GM21529 (cell line): ENCODE data around the gene NCKAP5.

Experiments used
- ATAC-seq: cut with Tn5 transposase; IDR thresholded peaks from one replicate; pipeline ENCODE4 v1.9.1; 2021; ENCODE audit not compliant: unreplicated experiment

The NCKAP5 gene

GRCh38 chr2:133409581-133410285 lies 158.5 kb downstream of the NCKAP5 start:
- no peak for ATAC-seq

DNA sequence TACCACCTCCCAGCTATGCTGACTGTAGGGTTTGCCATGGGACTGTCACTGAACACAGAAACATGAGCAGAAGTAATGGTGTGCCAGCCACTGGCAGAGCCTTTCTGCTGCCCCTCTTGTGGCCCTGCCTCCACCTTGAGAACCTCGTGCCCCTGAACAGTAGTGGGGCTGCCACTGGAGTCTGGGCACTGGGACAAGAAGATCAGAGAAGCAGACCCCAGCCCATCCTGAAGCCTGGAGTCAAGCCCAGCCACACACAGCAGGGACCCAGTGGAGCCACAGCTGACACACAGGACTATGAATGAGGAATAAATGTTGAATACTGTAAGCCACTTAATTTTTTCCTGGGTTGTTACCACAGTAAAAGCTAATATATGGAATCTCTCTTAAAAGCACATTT lies 159.6 kb downstream of the NCKAP5 start:
- no peak for ATAC-seq

DNA sequence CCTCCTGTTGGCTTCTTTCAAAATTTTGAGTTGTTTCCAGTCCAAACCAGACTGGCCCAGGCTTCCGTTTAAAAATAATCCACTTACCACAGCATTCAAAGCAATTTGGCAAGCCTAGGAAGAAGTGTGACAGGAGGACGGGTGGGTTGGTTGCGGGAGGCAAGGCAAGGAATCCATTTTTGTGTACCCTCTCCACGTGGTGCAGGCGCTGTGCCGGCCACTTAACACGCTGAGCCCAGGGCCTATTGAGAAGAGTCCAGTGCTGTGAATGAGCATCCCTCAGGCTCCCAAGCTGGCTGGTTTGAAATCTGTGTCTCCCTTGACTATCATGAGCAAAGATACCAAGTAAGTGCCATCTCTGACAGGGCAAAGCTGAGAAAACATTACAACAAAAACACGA lies 160.9 kb downstream of the NCKAP5 start:
- no peak for ATAC-seq

DNA sequence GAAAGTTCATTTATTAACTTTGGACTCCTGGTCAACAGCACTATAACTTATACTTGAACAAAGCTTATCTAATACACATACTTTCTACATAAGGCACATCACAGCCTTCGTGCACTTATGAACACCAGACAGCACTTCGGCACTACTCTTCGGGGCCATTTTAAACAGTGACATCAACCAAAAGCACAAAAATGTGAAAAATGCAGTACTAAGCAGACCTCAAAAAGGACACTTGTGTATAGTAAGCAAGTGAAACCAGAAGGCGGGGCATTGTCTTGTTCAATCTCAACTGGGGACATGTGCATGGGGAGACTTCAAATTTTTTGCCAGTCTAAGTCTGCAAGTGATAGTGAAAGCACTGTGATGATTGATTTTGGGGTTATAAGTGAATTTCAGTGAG lies 163.0 kb downstream of the NCKAP5 start:
- no peak for ATAC-seq

GRCh38 chr2:133400411-133400810 lies 167.9 kb downstream of the NCKAP5 start:
- ATAC-seq: no peak

- ATAC-seq: no peak
Observed at GRCh38 chr2:133393895-133394294, 174.4 kb downstream of the NCKAP5 start.

DNA sequence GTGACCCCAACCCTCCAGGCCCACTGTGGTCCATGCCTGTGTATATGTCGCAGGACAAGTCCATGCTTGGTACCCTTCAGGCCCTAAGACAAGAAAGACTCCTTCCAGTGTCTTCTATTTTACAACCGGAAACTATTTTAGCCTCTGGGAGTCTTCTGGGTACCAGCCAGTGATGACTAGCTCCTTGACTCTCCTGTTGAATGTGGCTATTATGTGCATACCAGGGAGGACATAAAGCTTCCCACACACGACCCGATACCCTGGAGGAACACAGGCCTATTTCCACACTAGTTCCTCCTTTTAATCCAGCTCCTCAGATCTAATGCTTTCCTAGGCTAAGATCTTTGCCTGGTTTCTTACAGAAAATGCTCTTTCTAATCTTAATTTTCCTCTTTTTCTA lies 178.1 kb downstream of the NCKAP5 start:
- ATAC-seq: no peak

- ATAC-seq: no peak
Observed at GRCh38 chr2:133389569-133389968, 178.7 kb downstream of the NCKAP5 start.

GRCh38 chr2:133382566-133382965 lies 185.7 kb downstream of the NCKAP5 start:
- no peak for ATAC-seq

DNA sequence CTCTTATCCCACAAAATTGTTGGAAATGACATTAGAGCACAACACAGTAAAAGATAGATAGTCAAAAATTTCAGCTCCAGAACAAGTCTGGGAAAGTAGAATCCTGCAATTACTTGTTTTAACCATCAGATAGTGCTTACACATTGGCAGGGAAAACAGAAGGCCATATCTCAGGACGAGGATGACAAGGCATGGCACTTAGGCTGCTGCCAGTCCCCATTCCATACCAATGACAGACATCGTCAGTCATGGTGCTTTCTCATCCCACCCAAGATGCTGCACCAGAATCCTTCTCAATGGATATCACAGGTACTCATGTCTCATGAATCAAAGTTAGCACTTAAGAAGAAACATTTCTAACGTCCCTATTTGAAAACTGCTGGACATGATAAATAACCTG lies 187.3 kb downstream of the NCKAP5 start:
- no peak for ATAC-seq

- ATAC-seq: no peak
Observed at GRCh38 chr2:133378928-133379549, 189.2 kb downstream of the NCKAP5 start.

- no peak for ATAC-seq
Observed at GRCh38 chr2:133378386-133378785, 189.9 kb downstream of the NCKAP5 start.

DNA sequence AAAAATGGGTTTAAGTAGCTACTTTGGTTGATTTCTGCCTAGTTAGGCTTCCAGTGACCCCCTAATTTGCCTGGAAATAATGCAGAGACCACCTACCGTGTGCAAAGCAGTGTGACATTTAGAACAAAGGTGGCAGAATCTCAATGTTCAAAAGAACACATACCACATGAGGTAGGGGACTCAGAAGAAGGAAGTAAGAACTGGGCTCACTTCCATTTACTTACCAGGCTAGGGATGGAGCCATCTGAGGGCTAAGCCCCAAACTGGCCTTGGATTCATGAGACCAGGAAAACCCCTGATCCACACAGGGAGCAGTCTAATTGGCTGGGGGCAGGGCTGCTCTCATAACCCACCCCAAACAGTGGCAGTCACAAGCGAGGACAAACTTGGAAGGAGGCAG lies 190.7 kb downstream of the NCKAP5 start:
- no peak for ATAC-seq

DNA sequence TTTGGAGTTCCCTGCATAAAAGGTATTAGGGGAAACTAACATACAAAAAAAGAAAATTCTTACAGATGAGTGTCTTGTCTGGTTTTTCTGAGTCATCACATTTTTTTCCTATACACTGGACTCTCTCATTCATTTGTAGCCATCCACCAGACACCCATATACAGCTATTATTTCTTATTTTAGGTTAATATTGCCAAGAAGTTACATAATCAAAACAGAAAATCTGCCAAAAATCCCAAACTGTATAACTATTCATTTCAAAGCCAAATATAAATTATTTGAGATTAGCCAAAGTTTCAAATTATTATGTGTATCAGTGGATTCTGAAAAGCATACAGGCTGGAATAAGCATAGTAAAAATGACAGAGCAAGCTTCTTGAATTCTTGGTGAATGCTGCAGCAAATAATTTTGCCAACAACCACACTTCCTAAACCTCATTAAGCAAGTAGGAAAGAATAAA lies 191.2 kb downstream of the NCKAP5 start:
- ATAC-seq: no peak

- no peak for ATAC-seq
Observed at GRCh38 chr2:133374781-133375180, 193.5 kb downstream of the NCKAP5 start.

DNA sequence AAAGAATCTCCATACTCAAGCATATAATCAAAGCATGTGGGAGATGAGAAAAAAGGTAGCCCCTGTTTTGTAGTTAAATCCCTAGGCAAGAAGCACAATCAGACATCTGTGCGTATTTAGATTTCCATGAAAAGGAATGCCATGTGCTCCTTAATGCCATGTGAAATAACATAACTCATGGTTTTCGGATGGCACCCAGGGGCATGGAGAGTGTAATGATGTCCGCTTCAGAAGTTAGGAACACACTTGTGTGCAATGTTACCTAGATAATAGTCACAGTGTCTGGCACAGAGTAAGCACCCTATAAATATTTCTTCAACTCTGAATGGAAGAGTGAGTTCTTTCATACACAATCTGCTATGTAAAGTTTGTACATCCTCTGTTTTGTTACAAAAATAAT lies 197.0 kb downstream of the NCKAP5 start:
- ATAC-seq: no peak

DNA sequence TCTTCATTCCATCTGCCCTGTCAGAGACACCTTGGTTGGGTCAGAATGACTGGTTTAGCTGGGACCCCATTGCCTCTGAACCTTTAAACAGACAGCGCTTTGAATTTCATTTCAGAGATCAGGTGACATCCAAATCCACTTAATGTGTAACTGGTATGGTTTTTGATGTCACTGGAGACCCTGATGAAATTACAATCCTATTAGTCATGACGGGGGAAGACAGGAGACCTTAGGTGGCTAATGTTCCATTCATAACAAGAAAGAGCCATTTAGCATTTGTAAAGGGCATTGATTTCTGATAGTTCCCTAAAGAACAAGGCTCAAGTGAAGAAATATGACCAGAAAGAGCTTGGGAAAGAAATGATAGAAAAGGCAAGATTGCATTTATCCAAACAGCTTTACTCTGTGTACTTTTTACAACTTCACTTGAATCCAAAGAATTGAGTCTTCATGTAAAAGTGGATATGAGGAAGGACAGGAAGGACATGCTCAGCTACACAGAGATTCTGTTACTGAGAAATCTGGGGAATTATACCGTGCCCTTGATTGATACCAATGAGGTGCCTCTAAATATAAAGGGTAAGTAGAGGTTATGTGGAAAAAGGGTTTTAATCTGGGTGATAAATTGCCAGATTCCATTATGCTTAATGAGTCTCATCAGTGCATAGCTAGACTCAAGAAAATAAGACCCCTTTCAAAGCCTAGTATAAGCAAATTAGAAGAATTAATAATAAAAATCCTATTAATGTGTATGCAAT lies 198.2 kb downstream of the NCKAP5 start:
- ATAC-seq: no peak

DNA sequence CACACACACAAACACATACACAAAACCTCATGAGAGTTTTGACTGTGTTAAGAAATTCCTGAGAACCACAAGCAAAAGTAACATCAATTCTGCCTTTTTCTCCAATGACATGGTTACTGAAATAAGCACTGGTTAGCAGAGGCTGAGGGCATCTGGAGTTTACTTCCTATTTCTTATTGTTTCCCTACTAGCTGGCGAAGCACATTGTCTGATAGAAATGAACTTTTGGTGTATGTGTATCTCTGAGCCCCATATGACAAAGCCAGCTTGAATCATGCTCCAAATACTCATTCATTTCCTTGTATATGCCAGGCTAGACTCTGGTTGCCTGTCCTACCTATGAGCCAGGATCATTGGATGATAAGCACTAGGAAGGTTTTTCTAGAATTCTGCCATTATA lies 203.1 kb downstream of the NCKAP5 start:
- ATAC-seq: no peak

GRCh38 chr2:133364636-133365035 lies 203.6 kb downstream of the NCKAP5 start:
- no peak for ATAC-seq

GRCh38 chr2:133363884-133364283 lies 204.4 kb downstream of the NCKAP5 start:
- no peak for ATAC-seq

DNA sequence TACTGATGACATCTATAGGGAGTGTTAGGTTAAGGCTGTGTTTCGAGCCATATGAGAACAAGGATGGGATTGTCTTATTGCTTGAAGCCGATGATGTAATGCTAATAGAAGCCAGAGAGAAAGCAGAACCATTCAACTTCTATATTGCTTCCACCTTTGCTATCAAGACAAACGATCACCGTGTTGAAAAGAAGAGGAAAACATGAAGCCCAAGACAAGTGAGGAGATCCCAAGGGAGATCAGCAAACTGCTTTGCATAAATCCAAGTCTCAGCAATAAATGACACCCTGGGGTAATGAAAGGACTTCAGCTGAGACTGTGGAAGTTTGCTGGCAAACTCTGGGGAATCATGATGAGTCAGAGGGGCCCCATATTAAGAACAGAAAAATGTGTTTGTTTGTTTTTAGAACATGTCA lies 206.2 kb downstream of the NCKAP5 start:
- no peak for ATAC-seq

DNA sequence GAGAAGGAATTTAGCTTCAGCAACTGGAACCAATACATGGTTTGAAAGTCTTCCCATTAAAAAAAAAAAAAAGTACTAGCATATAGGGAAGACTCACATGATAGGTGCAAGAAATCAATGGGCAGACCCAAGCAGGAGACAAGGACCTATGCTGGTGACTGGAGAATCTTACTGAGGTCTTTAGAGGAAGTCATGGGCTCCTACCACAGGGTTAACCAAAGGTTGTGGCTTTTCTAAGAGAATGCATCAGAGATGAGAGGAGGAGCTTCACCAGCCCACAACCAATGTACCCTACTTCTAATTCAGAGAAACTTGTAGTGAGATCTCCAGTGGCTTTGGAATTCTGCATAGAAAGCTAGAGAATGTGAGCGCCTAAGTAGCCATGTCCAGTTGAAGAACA lies 207.4 kb downstream of the NCKAP5 start:
- ATAC-seq: peak; percentile 60
